SK-N-SH (cell line): ENCODE data around the gene SETX.

ENCODE experiments used
- POLR2AphosphoS5 ChIP-seq: IDR thresholded peaks from 2 replicates; pipeline ENCODE4 v1.6.1; 2012; ENCODE audit warnings: low read depth, low read length
- RCOR1 ChIP-seq: fragments of 150-350 bp; IDR thresholded peaks from 2 replicates; pipeline ENCODE4 v1.6.1; 2017; ENCODE audit warnings: antibody characterized with exemption, low read length
- RXRA ChIP-seq: IDR thresholded peaks from 2 replicates; pipeline ENCODE4 v1.4.0; 2012; ENCODE audit warnings: low read depth, mild to moderate bottlenecking, borderline replicate concordance

GRCh38 chr9:132249690-132250089 is 105.1 kb downstream of the SETX start:
- no peak for TF ChIP-seq RCOR1
- TF ChIP-seq RXRA, result no peak
- TF ChIP-seq POLR2AphosphoS5, result no peak
